Amygdala (tissue), 56 donors: ENCODE results near the gene FAM114A2.
"Not testable (repeated sequence)": the region's sequence is repeated elsewhere in the genome, so short reads cannot be mapped to it uniquely, and the experiment has no call there.

Experiments
- DNase-seq, 56 donors: peaks; one replicate each; lab custom pipeline; 2025; lab: John Stamatoyannopoulos, UW

FAM114A2 gene

GRCh38 chr5:154038707-154039457 is at the start of gene FAM114A2, which contains the start of gene MFAP3:
FAM114A2 (minus strand) TSS chr5:154038910; CDS start chr5:154034953, 3,957 bp downstream.
MFAP3 (plus strand) TSS chr5:154038967; CDS start chr5:154049723, 10,756 bp downstream.
- DNase-seq, result peak in 55 of 56 donors; percentile 15 to 88 (median 71)

DNA sequence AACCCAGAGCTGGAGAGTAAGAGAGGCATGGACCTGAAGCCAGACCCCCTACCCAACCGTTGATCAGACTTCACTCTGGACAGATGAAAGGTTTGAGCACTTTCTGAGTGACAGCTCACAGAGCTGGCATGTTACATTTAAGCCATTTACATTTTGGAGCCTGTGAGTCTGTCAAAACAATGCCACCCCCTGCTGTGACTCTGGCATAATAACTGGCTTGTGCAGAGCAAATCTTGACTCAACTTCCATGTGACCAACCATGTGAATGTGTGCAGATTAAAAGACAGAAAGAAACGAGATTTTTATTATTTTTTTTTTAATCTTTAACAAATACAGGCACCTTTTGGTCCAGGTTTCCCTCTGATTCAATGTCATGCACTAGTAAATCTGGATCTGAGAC is 48.5 kb upstream of the FAM114A2 start:
- peak in 14 of 56 donors; percentile 3 to 33 (median 14) for DNase-seq

DNA sequence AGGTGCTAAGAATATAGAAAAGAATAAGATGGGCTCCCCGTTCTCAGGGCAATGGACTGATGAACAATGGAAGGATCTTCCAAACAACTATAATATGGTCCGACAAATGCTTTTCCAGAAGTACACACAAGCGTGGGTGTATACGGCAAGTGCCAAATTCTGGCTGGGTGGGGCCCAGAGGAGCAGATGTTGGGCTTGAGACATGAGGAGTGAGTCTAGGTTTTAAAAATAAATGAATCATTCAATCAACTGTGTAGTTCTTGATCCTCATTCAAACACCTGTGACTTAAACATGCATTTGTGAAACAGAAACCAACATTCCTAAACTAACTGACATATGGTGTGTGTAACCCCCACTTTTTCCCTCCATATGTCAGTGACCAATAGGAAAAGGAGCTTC is 47.9 kb upstream of the FAM114A2 start:
- no peak for DNase-seq

DNA sequence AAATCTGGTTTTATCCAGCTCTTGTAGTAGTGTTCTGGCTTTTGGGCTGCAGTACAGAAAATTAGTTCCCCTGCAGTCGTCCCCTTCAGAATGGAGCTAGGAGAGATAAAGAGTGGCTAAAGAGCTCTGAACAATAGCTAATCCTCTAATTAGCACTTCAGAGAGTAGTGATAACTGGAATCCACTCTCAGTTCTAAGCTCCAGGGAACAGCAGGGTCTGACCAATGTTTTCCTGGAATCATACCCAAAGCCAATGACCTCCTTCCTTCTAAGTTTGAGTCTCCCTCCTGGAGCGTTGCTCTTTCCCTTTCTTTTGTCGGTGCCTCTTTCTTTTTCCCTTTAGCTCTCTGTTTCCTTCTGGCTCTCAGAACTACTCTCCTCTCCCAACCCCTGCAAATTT is 47.4 kb upstream of the FAM114A2 start:
- DNase-seq, result no peak

DNA sequence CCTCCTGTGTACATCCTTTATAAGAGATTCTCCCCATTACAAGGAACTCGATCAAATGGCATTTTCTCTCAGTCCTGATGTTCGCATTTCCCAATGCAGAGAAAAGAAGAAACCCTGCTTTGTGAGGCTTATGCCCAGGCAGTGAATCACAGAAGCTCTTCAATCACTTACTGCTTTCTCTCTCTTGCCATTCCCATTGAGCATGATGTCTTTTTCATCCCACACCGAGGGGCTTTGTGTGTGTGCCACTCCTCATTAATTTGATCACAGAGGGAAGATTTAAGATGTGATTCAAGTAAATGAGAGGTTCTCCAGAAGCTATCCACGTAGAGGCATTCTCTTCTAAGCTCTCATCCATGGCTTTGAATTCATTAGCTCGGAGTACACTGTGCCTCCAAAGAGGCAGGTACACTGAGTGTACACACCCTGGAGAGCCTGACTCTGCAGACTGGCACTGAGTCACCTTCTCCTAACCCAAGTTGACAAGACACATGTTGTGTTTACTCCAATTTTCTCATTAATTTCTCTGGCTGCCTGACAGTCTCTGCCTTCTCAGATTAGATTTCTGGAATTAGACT is 45.4 kb upstream of the FAM114A2 start:
- no peak for DNase-seq

GRCh38 chr5:154081246-154081645 is 42.5 kb upstream of the FAM114A2 start:
- no peak for DNase-seq

- no peak for DNase-seq
Measured at GRCh38 chr5:154078272-154078671, 39.6 kb upstream of the FAM114A2 start.

DNA sequence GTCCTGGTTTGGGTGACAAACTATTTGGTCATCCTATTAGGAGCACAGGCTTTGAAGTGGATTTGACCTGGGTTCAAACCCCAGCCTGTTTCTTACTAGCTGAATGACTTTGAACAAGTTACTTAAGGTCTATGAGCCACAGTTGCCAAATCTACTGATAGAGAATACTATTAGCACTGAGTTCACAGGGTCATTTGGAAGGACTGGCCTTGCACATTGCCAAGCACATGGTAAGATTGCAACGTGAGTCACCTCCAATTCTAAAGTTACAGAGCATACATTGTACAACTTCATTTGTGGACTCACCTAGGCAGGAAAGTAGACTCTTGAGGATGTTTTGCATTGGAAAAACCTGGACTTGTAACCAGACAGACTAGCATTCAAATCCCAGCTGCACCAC is 39.0 kb upstream of the FAM114A2 start:
- no peak for DNase-seq

DNA sequence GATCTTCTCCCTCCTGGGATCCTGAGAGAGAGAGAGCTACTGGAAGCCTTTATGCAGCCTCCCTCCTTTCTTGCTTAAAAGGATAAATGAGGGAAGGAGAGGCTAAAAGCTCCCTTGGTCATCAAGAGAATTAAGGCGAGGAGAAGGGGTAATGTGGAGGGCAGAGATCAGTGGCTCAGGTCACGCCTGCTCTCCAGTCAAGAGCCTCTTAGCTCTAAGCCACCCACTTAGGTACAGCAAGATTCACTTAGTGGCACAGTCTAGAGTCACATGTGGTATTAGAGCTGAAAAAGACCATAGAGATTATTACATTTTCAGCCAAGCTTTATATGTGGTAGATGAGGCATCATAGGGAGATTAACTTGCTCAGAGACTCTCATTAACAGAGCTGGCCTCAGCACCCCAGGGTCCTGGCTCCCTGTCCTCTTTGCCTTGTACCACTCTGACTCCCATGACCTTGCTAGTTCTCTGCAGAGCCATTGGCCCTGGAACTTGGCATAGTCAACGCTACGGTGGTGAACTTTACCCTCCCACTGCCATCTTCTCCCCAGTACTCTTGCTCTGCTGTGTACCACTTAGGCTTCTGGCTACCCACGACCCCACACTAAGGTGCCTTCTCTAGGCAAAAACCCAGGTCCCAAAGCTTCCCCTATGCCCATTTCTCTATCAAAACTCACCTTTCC is 37.7 kb upstream of the FAM114A2 start:
- DNase-seq, result no peak

GRCh38 chr5:154072414-154073171 is 33.9 kb upstream of the FAM114A2 start:
- peak in 54 of 56 donors; percentile 5 to 88 (median 61) for DNase-seq

- no peak for DNase-seq
Measured at GRCh38 chr5:154071799-154072413, 33.2 kb upstream of the FAM114A2 start.

- DNase-seq, result not testable (repeated sequence)
Measured at GRCh38 chr5:154069854-154070253, 31.1 kb upstream of the FAM114A2 start.

GRCh38 chr5:154065971-154066370 is 27.3 kb upstream of the FAM114A2 start:
- DNase-seq, result no peak

- DNase-seq, result no peak
Measured at GRCh38 chr5:154063372-154063771, 24.7 kb upstream of the FAM114A2 start.

GRCh38 chr5:154060606-154061005 is 21.9 kb upstream of the FAM114A2 start:
- DNase-seq, result no peak

- DNase-seq, result no peak
Measured at GRCh38 chr5:154059583-154059982, 20.9 kb upstream of the FAM114A2 start.

DNA sequence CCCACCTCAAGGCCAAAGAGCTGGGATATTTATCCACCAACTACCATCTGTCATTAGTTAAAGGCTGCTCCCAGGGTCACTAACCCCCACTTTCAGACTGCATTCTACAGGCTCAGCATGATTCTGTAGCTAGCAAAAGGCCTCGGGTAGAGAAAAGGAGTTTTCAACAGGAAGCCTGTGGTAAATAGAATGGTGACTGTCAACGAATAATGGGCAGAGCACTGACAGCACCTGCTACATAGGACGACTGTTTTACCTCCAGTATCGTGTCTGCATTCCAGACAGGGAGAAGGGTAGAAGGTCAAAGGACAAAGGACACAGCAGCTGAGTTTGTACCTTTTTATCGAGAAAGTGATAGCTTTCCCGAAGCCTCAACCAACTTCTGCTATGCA is 20.3 kb upstream of the FAM114A2 start:
- DNase-seq, result no peak

DNA sequence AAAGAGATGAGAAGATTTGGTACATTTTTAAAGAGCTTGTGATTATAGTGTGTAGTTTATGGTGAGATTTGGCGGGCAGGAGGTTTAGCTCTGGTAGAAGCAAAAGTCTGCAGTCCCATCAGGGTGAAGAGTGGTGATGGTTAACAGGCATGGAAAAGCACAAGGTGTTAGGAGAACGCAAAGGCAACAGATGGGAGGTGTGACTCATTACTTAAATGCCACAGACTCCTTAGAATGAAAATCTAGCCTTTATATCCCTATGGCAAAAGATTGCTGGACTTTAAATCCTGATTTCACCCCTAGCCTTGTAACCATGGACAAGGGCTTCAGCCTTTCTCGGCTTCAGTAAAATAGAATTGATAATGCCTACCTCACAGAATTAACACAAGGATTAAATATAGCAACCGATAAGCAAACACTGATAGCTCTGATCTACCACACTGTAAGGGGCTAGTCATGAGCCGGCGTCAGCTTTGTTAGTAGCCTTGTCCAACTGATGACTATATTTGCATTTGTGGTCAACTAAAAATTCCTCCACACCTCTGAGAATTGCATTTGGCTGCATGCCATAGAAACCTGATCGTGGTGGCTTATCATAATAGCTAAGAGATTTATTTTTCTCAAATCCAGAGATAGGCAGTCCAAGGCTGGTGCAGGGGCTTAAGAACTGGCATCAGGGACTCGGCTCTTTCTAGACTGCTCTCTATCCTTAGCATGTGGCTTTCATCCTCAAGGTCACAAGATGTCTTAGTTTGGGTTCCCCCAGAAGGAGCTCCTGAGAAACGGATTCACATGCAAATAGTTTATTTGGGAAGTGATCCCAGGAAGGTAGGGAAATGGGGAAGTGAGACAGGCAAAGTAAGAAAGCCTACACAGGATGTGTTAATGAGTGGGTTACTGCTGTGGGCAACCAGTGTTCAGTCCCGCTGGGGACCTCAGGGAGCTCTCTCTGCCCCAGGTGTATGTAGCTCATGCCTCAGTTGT is 19.6 kb upstream of the FAM114A2 start:
- DNase-seq, result no peak

DNA sequence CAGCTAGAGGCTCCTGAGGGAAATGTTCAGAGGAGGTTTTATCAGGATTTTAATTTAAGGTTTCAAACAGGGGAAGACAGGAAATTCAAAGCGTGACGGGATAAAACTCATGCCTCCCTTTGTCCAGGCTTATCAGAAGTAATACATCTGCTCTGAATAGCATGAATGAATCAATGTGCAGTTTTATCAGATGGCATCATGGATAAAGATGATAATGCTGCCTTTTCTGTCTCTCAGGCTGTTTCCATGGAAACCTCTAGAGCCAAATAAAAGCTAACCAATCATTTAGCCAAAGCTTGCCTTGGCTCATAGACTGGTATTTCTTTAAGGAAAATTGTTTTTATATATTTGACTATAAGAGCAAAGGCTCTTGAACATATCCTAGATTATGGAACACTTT is 16.5 kb upstream of the FAM114A2 start:
- DNase-seq, result no peak
